ENCODE measurements around the gene TPCN2. TPM values are rescaled to one million over a fixed set of nuclear protein-coding genes. Genes with fewer than 3 reads are reported as not detected.
A peak's percentile ranks its signal among the peaks of the same experiment; 100 is the strongest.

Gene TPCN2
- total RNA-seq, 3 donors from 2014 or later: 5.8 to 8.4 (median 7.1) TPM

- Mint-ChIP-seq H3K4me1 (ENCODE audit: low read depth) (no peaks in the 10 kb centered on the region), H3K4me3 (no peak overlapping the region), H3K36me3 (ENCODE audit: insufficient read depth) (no peaks in the 10 kb centered on the region), H3K9me3 (no peaks in the 10 kb centered on the region), H3K27me3 (ENCODE audit: low read depth) (peaks cover 24% of the 10 kb centered on the region)
- no peak for DNase-seq
- ATAC-seq: no peak
Observed at GRCh38 chr11:69005631-69006368, 42.9 kb upstream of the TPCN2 start.

- Mint-ChIP-seq H3K9me3 (no peaks in the 10 kb centered on the region), H3K27me3 (ENCODE audit: low read depth) (peaks cover 30% of the 10 kb centered on the region)
Observed at GRCh38 chr11:69006816-69007215, 41.9 kb upstream of the TPCN2 start.

GRCh38 chr11:69007975-69008381 lies 40.8 kb upstream of the TPCN2 start:
- Mint-ChIP-seq H3K36me3 (ENCODE audit: insufficient read depth) (no peaks in the 10 kb centered on the region), H3K27me3 (ENCODE audit: low read depth) (peaks cover 40% of the 10 kb centered on the region), H3K4me1 (ENCODE audit: low read depth) (no peaks in the 10 kb centered on the region), H3K9me3 (no peaks in the 10 kb centered on the region), H3K4me3 (no peak overlapping the region)
- ATAC-seq (no peak), DNase-seq (no peak)

More at GRCh38 chr11:69006816-69007215, 41.9 kb upstream of the TPCN2 start:
- Mint-ChIP-seq H3K4me3 (no peak overlapping the region), H3K36me3 (ENCODE audit: insufficient read depth) (no peaks in the 10 kb centered on the region), H3K4me1 (ENCODE audit: low read depth) (no peaks in the 10 kb centered on the region)
- ATAC-seq (no peak), DNase-seq (no peak)

GRCh38 chr11:69008737-69009440 lies 39.8 kb upstream of the TPCN2 start:
- Mint-ChIP-seq H3K4me3 (no peak overlapping the region), H3K27me3 (ENCODE audit: low read depth) (peaks cover 42% of the 10 kb centered on the region), H3K36me3 (ENCODE audit: insufficient read depth) (no peaks in the 10 kb centered on the region), H3K4me1 (ENCODE audit: low read depth) (no peaks in the 10 kb centered on the region), H3K9me3 (no peaks in the 10 kb centered on the region)
- ATAC-seq (no peak), DNase-seq (no peak)

- Mint-ChIP-seq H3K4me3 (no peak overlapping the region), H3K36me3 (ENCODE audit: insufficient read depth) (no peaks in the 10 kb centered on the region), H3K4me1 (ENCODE audit: low read depth) (no peaks in the 10 kb centered on the region), H3K9me3 (no peaks in the 10 kb centered on the region), H3K27me3 (ENCODE audit: low read depth) (peaks cover 43% of the 10 kb centered on the region)
- DNase-seq (no peak), ATAC-seq (no peak)
Observed at GRCh38 chr11:69009441-69010211, 39.1 kb upstream of the TPCN2 start.

- DNase-seq (no peak), ATAC-seq (no peak)
- Mint-ChIP-seq H3K27me3 (ENCODE audit: low read depth) (peaks cover 45% of the 10 kb centered on the region), H3K4me3 (no peak overlapping the region), H3K36me3 (ENCODE audit: insufficient read depth) (no peaks in the 10 kb centered on the region), H3K9me3 (no peaks in the 10 kb centered on the region), H3K4me1 (ENCODE audit: low read depth) (no peaks in the 10 kb centered on the region)
Observed at GRCh38 chr11:69010361-69010891, 38.3 kb upstream of the TPCN2 start.

- no peak overlapping the region for H3K4me3 Mint-ChIP-seq
- H3K27me3 Mint-ChIP-seq (ENCODE audit: low read depth): peaks cover 41% of the 10 kb centered on the region
- peak; percentile 84 to 85 for ATAC-seq
- DNase-seq: no peak
- H3K4me1 Mint-ChIP-seq (ENCODE audit: low read depth): no peaks in the 10 kb centered on the region
- H3K36me3 Mint-ChIP-seq (ENCODE audit: insufficient read depth): no peaks in the 10 kb centered on the region
- H3K9me3 Mint-ChIP-seq: no peaks in the 10 kb centered on the region
Observed at GRCh38 chr11:69010964-69011623, 37.6 kb upstream of the TPCN2 start.

- DNase-seq (no peak), ATAC-seq (no peak)
- Mint-ChIP-seq H3K27me3 (ENCODE audit: low read depth) (peaks cover 41% of the 10 kb centered on the region), H3K9me3 (no peaks in the 10 kb centered on the region), H3K4me1 (ENCODE audit: low read depth) (no peaks in the 10 kb centered on the region), H3K4me3 (no peak overlapping the region), H3K36me3 (ENCODE audit: insufficient read depth) (no peaks in the 10 kb centered on the region)
Observed at GRCh38 chr11:69011624-69012091, 37.1 kb upstream of the TPCN2 start.

- Mint-ChIP-seq H3K9me3 (no peaks in the 10 kb centered on the region), H3K4me1 (ENCODE audit: low read depth) (no peaks in the 10 kb centered on the region), H3K27me3 (ENCODE audit: low read depth) (peaks cover 41% of the 10 kb centered on the region), H3K4me3 (no peak overlapping the region), H3K36me3 (ENCODE audit: insufficient read depth) (no peaks in the 10 kb centered on the region)
- no peak for DNase-seq
- no peak for ATAC-seq
Observed at GRCh38 chr11:69012092-69013008, 36.4 kb upstream of the TPCN2 start.

DNA sequence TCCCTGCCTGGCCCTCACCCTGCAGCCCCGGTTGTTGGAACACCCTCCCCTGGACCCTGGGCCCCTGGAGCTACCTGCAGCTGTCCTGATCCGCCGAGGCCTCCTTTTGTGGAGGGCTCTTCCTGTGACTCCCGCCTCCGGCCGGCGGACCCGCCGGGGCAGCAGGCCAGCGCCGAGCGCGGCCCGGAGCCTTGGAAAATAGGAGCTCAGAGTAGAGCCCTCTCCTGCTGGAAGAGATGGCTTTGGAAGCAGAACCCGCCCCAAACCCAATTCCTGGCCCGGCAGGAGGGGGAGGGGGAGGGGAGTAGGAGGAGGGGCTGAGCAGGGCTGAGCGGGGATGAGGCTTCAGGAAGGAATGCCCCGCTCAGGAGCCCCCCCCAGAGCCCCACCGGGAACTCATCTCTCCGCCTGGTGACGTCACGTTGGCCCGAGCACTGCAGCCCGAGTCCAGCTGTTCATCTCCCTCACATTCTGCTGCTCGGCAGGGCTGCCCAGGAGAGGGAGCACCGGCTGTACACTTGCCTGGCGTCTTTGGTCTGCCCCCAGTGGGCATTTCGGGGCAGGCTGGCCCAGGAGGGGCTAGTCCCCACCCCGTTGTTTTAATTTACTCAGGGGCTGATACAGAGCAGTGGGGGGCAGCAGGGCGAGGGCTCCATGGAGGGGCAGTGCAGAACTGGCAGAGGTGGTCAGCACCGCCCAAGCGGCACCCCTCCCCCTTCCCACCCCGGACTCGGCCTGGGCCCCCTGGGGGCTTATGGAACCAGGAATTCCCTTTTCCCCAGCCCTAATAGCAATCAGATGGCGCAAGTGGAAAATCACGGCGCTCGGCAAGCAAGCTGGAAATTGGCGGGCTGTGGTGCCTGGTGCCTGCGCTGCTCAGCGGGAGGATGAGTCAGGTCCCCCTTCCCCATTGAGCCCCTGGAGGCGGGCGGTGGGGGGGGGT lies 35.5 kb upstream of the TPCN2 start, which contains the start of gene MRGPRF:
Gene MRGPRF, minus strand, starts transcription at position 238 of the 943 bp plus-strand sequence. CDS start 3,345 bp downstream, outside the sequence.
- no peak for ATAC-seq
- no peaks in the 10 kb centered on the region for H3K36me3 Mint-ChIP-seq (ENCODE audit: insufficient read depth)
- no peaks in the 10 kb centered on the region for H3K9me3 Mint-ChIP-seq
- H3K4me3 Mint-ChIP-seq: no peak within 1 kb of the TSS
- no peak for DNase-seq
- no peaks in the 10 kb centered on the region for H3K4me1 Mint-ChIP-seq (ENCODE audit: low read depth)
- peaks cover 41% of the 10 kb centered on the region for H3K27me3 Mint-ChIP-seq (ENCODE audit: low read depth)

DNA sequence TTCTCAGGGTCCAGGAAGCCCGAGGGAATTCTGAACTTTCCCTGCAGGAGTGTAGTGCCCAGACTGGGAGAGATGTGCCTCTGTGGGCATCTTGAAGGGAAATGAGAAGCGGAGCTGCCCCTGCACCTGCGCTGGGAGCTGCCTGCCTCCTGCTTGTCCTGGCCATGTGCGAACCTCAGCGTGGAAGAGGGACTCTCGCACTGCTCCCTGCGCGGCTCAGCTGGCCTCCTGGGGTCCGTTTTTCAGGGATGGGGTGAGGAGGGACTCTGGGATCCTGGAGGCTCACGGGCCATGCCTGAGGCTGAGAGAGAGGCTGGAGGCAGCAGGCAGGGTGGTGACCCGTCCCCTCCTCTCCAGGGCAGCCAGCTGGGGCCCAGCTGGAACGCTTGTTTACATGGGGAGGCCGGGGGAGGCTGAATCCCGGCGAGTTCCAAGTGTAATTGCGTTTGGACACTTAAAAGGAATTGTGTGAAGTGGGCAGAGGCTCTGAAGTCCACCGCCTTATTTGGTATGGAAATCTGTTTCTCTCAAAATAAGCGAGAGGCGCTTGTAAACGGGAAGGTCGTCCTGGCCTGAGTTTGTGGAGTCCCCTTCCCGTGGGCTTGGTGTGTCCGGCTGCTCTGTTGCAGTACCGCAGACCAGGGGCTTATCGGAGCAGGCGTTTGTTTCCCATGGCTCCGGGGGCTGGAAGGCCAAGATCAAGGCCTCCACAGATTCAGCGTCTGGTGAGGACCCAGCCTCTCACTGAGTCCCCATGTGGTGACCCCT lies 34.5 kb upstream of the TPCN2 start:
- no peaks in the 10 kb centered on the region for H3K9me3 Mint-ChIP-seq
- H3K4me1 Mint-ChIP-seq (ENCODE audit: low read depth): no peaks in the 10 kb centered on the region
- DNase-seq (no peak), ATAC-seq (no peak)
- no peaks in the 10 kb centered on the region for H3K36me3 Mint-ChIP-seq (ENCODE audit: insufficient read depth)
- H3K4me3 Mint-ChIP-seq: no peak overlapping the region
- H3K27me3 Mint-ChIP-seq (ENCODE audit: low read depth): peaks cover 37% of the 10 kb centered on the region

Data from activated T-cell treated with anti-CD3 and anti-CD28 coated beads, Interleukin-2, amount 50 U/mL, for 4 hours (primary cell).